GM12892 (cell line): ENCODE measurements around the gene SPATA22.
"Not testable (repeated sequence)": the region's sequence is repeated elsewhere in the genome, so short reads cannot be mapped to it uniquely, and the experiment has no call there.

Experiments used
- DNase-seq: peaks from one replicate; pipeline ENCODE4 v3.0.0; 2011; ENCODE audit not compliant: insufficient read length
- FAIRE-seq: peaks from 2 replicates; lab custom pipeline; 2011; peaks lifted over from hg19 to GRCh38; lab: Jason Lieb, UNC
- POLR2A ChIP-seq: IDR thresholded peaks from 2 replicates; pipeline ENCODE4 v1.6.1; 2011; ENCODE audit warnings: low read depth, low read length, control low read depth
- POLR2AphosphoS5 ChIP-seq: IDR thresholded peaks from 2 replicates; pipeline ENCODE4 v1.6.1; 2011; ENCODE audit warnings: low read depth, low read length, control low read depth
- TAF1 ChIP-seq: IDR thresholded peaks from 2 replicates; pipeline ENCODE4 v1.6.1; 2011; ENCODE audit warnings: low read depth, mild to moderate bottlenecking, control low read depth, low read length, borderline replicate concordance

SPATA22 gene

GRCh38 chr17:3503285-3503684 lies 31.7 kb upstream of the SPATA22 start:
- FAIRE-seq: no peak
- no peak for DNase-seq
- TF ChIP-seq TAF1 (no peak), POLR2AphosphoS5 (no peak)

GRCh38 chr17:3502466-3502865 lies 30.8 kb upstream of the SPATA22 start:
- FAIRE-seq (no peak), DNase-seq (no peak)
- no peak for TF ChIP-seq TAF1
- TF ChIP-seq POLR2A: no peak

GRCh38 chr17:3501344-3501743 lies 29.7 kb upstream of the SPATA22 start:
- no peak for DNase-seq
- no peak for TF ChIP-seq POLR2AphosphoS5
- no peak for TF ChIP-seq TAF1
- no peak for TF ChIP-seq POLR2A
- no peak for FAIRE-seq

- TF ChIP-seq TAF1 (no peak), POLR2A (no peak), POLR2AphosphoS5 (no peak)
- FAIRE-seq (no peak), DNase-seq (no peak)
These were observed 25.5 kb upstream of the SPATA22 start for GRCh38 chr17:3497101-3497500.

- TF ChIP-seq POLR2A (no peak), TAF1 (no peak), POLR2AphosphoS5 (no peak)
- DNase-seq (no peak), FAIRE-seq (no peak)
These were observed 14.0 kb upstream of the SPATA22 start for GRCh38 chr17:3485481-3486068.

- TF ChIP-seq POLR2A (no peak), TAF1 (no peak), POLR2AphosphoS5 (no peak)
- FAIRE-seq: no peak
- no peak for DNase-seq
These were observed 11.2 kb upstream of the SPATA22 start for GRCh38 chr17:3482852-3483251.

- TF ChIP-seq POLR2A (no peak), POLR2AphosphoS5 (no peak), TAF1 (no peak)
- DNase-seq (no peak), FAIRE-seq (no peak)
These were observed 8.4 kb upstream of the SPATA22 start for GRCh38 chr17:3479988-3480387.

- no peak for DNase-seq
- peak; percentile 44 for FAIRE-seq
- TF ChIP-seq POLR2A (no peak), TAF1 (no peak), POLR2AphosphoS5 (no peak)
These were observed 4.4 kb upstream of the SPATA22 start, which contains the start of gene ASPA for GRCh38 chr17:3475812-3476610. ASPA (plus strand) TSS chr17:3475997; CDS start chr17:3476160, 163 bp downstream.

GRCh38 chr17:3475251-3475685 lies 3.6 kb upstream of the SPATA22 start:
- TF ChIP-seq TAF1: no peak
- no peak for TF ChIP-seq POLR2A
- TF ChIP-seq POLR2AphosphoS5: no peak

GRCh38 chr17:3474212-3474611 lies 2.6 kb upstream of the SPATA22 start:
- no peak for FAIRE-seq
- DNase-seq: no peak
- TF ChIP-seq TAF1: no peak
- TF ChIP-seq POLR2AphosphoS5: no peak

More at GRCh38 chr17:3475251-3475685, 3.6 kb upstream of the SPATA22 start:
- no peak for FAIRE-seq
- DNase-seq: no peak

- DNase-seq: no peak
- TF ChIP-seq POLR2AphosphoS5 (no peak), TAF1 (no peak), POLR2A (no peak)
- FAIRE-seq: no peak
These were observed 518 bp upstream of the SPATA22 start for GRCh38 chr17:3472137-3472536.

- DNase-seq: no peak
- TF ChIP-seq POLR2AphosphoS5 (no peak), POLR2A (no peak), TAF1 (no peak)
- FAIRE-seq: no peak
These were observed 2.1 kb downstream of the SPATA22 start for GRCh38 chr17:3469529-3469928.

- FAIRE-seq, DNase-seq: not testable (repeated sequence)
These were observed 5.3 kb downstream of the SPATA22 start for GRCh38 chr17:3466355-3466754.
